ENCODE results near the gene ZNF536.

DNA sequence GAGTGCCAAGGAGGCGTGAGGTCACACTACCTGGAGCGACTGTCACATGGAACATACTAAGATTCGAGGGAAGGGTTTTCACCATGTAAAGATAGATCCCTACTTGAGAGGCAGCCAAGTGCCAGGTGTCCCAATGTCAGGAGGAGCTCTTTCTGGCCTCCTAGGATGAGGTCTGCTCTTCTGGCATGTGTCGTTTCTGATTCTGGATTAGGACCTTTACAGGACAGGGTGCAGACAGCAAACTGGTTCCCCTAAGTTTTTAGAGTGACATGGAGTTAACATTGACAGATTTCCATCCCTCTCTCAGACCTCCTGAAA, 75.3 kb downstream of the ZNF536 start:
- TF ChIP-seq POLR2A (IDR thresholded peaks at IDR 0.05) (no peak), CTCF (IDR thresholded peaks at IDR 0.05) (no peak)

Data from esophagus squamous epithelium (tissue), 4 donors.